A549 (cell line): ENCODE data around the gene DOCK10. TPM values are rescaled to one million over a fixed set of nuclear protein-coding genes. Genes with fewer than 3 reads are reported as not detected.

Experiments
- ATAC-seq, 2 experiments: fragments of 200-7000 bp in 1 of 2; fragments of >200 bp in 1 of 2; cut with Nextera tagmentation in 1 of 2; cut with Tn5 transposase in 1 of 2; 3 replicates each; pipeline versions ENCODE4 v1.8.0 to v1.9.1; 2018 to 2020; ENCODE audit warnings: mild to moderate bottlenecking in 1 of 2, moderate library complexity in 1 of 2
- CTCF ChIA-PET: fragments of 300-600 bp; sonication (Branson Sonifier 250); formaldehyde crosslinking; extraction: SDS; loops from one replicate; lab custom pipeline; 2021; ENCODE audit warnings: antibody characterized with exemption, inconsistent platforms; lab: Yijun Ruan, JAX
- POLR2A ChIA-PET: fragments of 350-600 bp; formaldehyde crosslinking; extraction: SDS; loops from one replicate; lab custom pipeline; 2021; ENCODE audit warnings: antibody characterized with exemption, inconsistent platforms; lab: Yijun Ruan, JAX
- DNase-seq, 2 experiments: peaks; one replicate each; pipeline versions ENCODE4 v3.0.0 to v3.0.0-alpha.2; 2011 to 2016; ENCODE audit warnings: low read depth in 1 of 2, low spot score in 1 of 2
- FAIRE-seq: peaks from 2 replicates; lab custom pipeline; 2011; peaks lifted over from hg19 to GRCh38; lab: Jason Lieb, UNC
- H3K27ac ChIP-seq, 2 experiments: fragments of >200 bp; sonication (Bioruptor Twin); formaldehyde crosslinking; 3 replicates each; pipeline ENCODE4 v1.5.1; 2016 to 2017
- H3K4me1 ChIP-seq: fragments of >200 bp; sonication (Bioruptor Twin); formaldehyde crosslinking; 3 replicates; pipeline ENCODE4 v1.6.1; 2016
- H3K4me2 ChIP-seq: fragments of >200 bp; sonication (Bioruptor Twin); formaldehyde crosslinking; 3 replicates; pipeline ENCODE4 v1.6.1; 2016
- H3K4me3 ChIP-seq: fragments of >200 bp; sonication (Bioruptor Twin); formaldehyde crosslinking; 3 replicates; pipeline ENCODE4 v1.5.1; 2016
- H3K9me3 ChIP-seq: fragments of >200 bp; sonication (Bioruptor Twin); formaldehyde crosslinking; 3 replicates; pipeline ENCODE4 v1.6.1; 2016
- CBX2 ChIP-seq: fragments of 200-600 bp; sonication (generic); IDR thresholded peaks from 2 replicates; pipeline ENCODE4 v1.6.1; 2016; ENCODE audit warnings: low read depth, mild to moderate bottlenecking, borderline replicate concordance
- CBX8 ChIP-seq: fragments of 200-600 bp; sonication (generic); IDR thresholded peaks from 2 replicates; pipeline ENCODE4 v1.6.1; 2016
- CHD2 ChIP-seq: fragments of 150-350 bp; IDR thresholded peaks from 2 replicates; pipeline ENCODE4 v1.6.1; 2014; ENCODE audit warnings: low read length; ENCODE audit not compliant: partially characterized antibody
- EHF ChIP-seq: fragments of 250-450 bp; sonication (Bioruptor Pico); IDR thresholded peaks from 2 replicates; pipeline ENCODE4 v1.5.0; 2020; ENCODE audit warnings: mild to moderate bottlenecking
- ESRRA ChIP-seq: fragments of 150-350 bp; IDR thresholded peaks from 2 replicates; pipeline ENCODE4 v1.6.1; 2014; ENCODE audit warnings: mild to moderate bottlenecking, low read length, borderline replicate concordance
- FOSB ChIP-seq: fragments of 250-450 bp; sonication (Bioruptor Pico); IDR thresholded peaks from 2 replicates; pipeline ENCODE4 v1.5.0; 2020; ENCODE audit warnings: mild to moderate bottlenecking, moderate library complexity
- GATA3 ChIP-seq: IDR thresholded peaks from 2 replicates; pipeline ENCODE4 v1.6.1; 2012; ENCODE audit warnings: borderline replicate concordance
- HEYL ChIP-seq: fragments of 250-450 bp; sonication (Bioruptor Pico); IDR thresholded peaks from 2 replicates; pipeline ENCODE4 v1.8.0; 2021; ENCODE audit warnings: mild to moderate bottlenecking, moderate library complexity
- HMGXB4 ChIP-seq: fragments of 250-450 bp; sonication (Bioruptor Pico); IDR thresholded peaks from 2 replicates; pipeline ENCODE4 v1.5.0; 2021; ENCODE audit warnings: mild to moderate bottlenecking, moderate library complexity, borderline replicate concordance
- HOXA7 ChIP-seq: fragments of 250-450 bp; sonication (Bioruptor Pico); IDR thresholded peaks from 2 replicates; pipeline ENCODE4 v1.5.0; 2020; ENCODE audit warnings: mild to moderate bottlenecking, moderate library complexity
- JUNB ChIP-seq: fragments of >200 bp; sonication (Bioruptor Twin); formaldehyde crosslinking; IDR thresholded peaks from 2 replicates; pipeline ENCODE4 v1.6.1; 2016
- KDM5A ChIP-seq: fragments of 200-600 bp; sonication (generic); IDR thresholded peaks from 2 replicates; pipeline ENCODE4 v1.6.1; 2016; ENCODE audit warnings: antibody characterized with exemption, mild to moderate bottlenecking
- MYC ChIP-seq: IDR thresholded peaks from 2 replicates; pipeline ENCODE4 v1.6.1; 2012; ENCODE audit warnings: mild to moderate bottlenecking, inconsistent platforms, low read length, improper control_type of control experiment, borderline replicate concordance
- POLR2AphosphoS2 ChIP-seq: conservative IDR thresholded peaks from 2 replicates; pipeline ENCODE4 v1.6.1; 2012; ENCODE audit warnings: low read length, improper control_type of control experiment, inconsistent platforms
- RCOR1 ChIP-seq: fragments of 150-350 bp; IDR thresholded peaks from 2 replicates; pipeline ENCODE4 v1.6.1; 2014; ENCODE audit warnings: antibody characterized with exemption, low read length, low read depth
- REST ChIP-seq: fragments of 200-600 bp; sonication (generic); IDR thresholded peaks from 2 replicates; pipeline ENCODE4 v1.6.1; 2016; ENCODE audit warnings: antibody characterized with exemption, mild to moderate bottlenecking, moderate library complexity
- RNF2 ChIP-seq: fragments of 200-600 bp; sonication (generic); IDR thresholded peaks from 2 replicates; pipeline ENCODE4 v1.6.1; 2016; ENCODE audit warnings: low read depth, mild to moderate bottlenecking, antibody characterized with exemption, moderate library complexity, borderline replicate concordance
- SREBF2 ChIP-seq: fragments of 450-650 bp; IDR thresholded peaks from 2 replicates; pipeline ENCODE4 v1.6.1; 2014; ENCODE audit warnings: mild to moderate bottlenecking, moderate library complexity
- USF2 ChIP-seq: fragments of 450-650 bp; IDR thresholded peaks from 2 replicates; pipeline ENCODE4 v1.6.1; 2014; ENCODE audit warnings: antibody characterized with exemption
- ZNF302 ChIP-seq: fragments of 250-450 bp; sonication (Bioruptor Pico); IDR thresholded peaks from 2 replicates; pipeline ENCODE4 v1.9.0; 2021; ENCODE audit warnings: inconsistent platforms, mild to moderate bottlenecking, moderate library complexity
- WGBS: methylation state at CpG from one replicate; pipeline ENCODE4 v1.1.6; 2017; ENCODE audit errors: missing lambda C conversion rate; 5-methylcytosine and 5-hydroxymethylcytosine counted together
- polyA plus RNA-seq, 4 experiments: library from polyadenylated mRNA; depleted of rRNA in 3 of 4; stranded (reverse); fragments of >200 nt; fragmentation: RNase III in 1 of 4; extraction: RNeasy Plus Mini Kit Qiagen cat#74134 plus additional on column Dnase treatment in 1 of 4; gene quantifications; 2 replicates in 3 of 4; 3 replicates in 1 of 4; pipeline ENCODE4 v1.2.3, GENCODE V29; 2011 to 2017

DOCK10 gene
- polyA plus RNA-seq, 2 of the 4 experiments (the other 2 are of a cell fraction): 43.0 to 45.3 TPM

GRCh38 chr2:224969633-224970260, 72.5 kb downstream of the DOCK10 start:
- H3K9me3 ChIP-seq: no peaks in the 10 kb centered on the region
- POLR2A ChIA-PET: no interaction called here
- WGBS: 81% methylated on average over 4 of the region's 4 CpGs
- no peak for FAIRE-seq
- H3K4me1 ChIP-seq: peaks cover 19% of the 10 kb centered on the region
- TF ChIP-seq FOSB (CRISPR knock-in tag) (no peak), JUNB (no peak), ESRRA (no peak), ZNF302 (CRISPR knock-in tag) (no peak)
- TF ChIP-seq, all 56 proteins: peak for 0
- Histone ChIP-seq H3K27ac (no peak overlapping the region), H3K4me3 (no peak overlapping the region), H3K4me2 (no peak overlapping the region)
- CTCF ChIA-PET: interaction anchor here (1.2 kb wide), 1 partner anchor 30 kb away, joined by 3 read pairs; no protein-coding TSS in a partner anchor
- ATAC-seq: no peak
- no peak for DNase-seq

GRCh38 chr2:224969095-224969494, 73.2 kb downstream of the DOCK10 start:
- Histone ChIP-seq H3K4me2 (no peak overlapping the region), H3K27ac (no peak overlapping the region), H3K9me3 (no peaks in the 10 kb centered on the region), H3K4me3 (no peak overlapping the region)
- no peak for ATAC-seq
- ChIA-PET CTCF (no interaction called here), POLR2A (no interaction called here)
- 70% methylated on average over 5 of the region's 5 CpGs for whole genome bisulfite sequencing
- DNase-seq: no peak
- no peak for TF ChIP-seq KDM5A
- TF ChIP-seq HOXA7: no peak
- TF ChIP-seq MYC: no peak
- TF ChIP-seq RCOR1: no peak
- no peak for TF ChIP-seq CHD2
- TF ChIP-seq POLR2AphosphoS2: no peak
- no peak for TF ChIP-seq HMGXB4 (CRISPR knock-in tag)
- no peak for TF ChIP-seq HEYL (CRISPR knock-in tag)
- no peak for TF ChIP-seq REST
- TF ChIP-seq, all 56 proteins: peak for 0
- peaks cover 19% of the 10 kb centered on the region for H3K4me1 ChIP-seq
- no peak for FAIRE-seq

- H3K27ac ChIP-seq: no peak overlapping the region
- no peaks in the 10 kb centered on the region for H3K9me3 ChIP-seq
- FAIRE-seq: no peak
- no peak for DNase-seq
- POLR2A ChIA-PET: no interaction called here
- no peak overlapping the region for H3K4me3 ChIP-seq
- CTCF ChIA-PET: interaction anchor here (1.3 kb wide), 1 partner anchor 34 kb away, joined by 4 read pairs; no protein-coding TSS in a partner anchor
- WGBS: 95% methylated on average over 4 of the region's 4 CpGs
- H3K4me1 ChIP-seq: peaks cover 10% of the 10 kb centered on the region; the same call in 1 of the 3 replicates
- no peak for ATAC-seq
- no peak overlapping the region for H3K4me2 ChIP-seq
- no peak for TF ChIP-seq CBX2
- TF ChIP-seq GATA3: no peak
- no peak for TF ChIP-seq RNF2
- no peak for TF ChIP-seq EHF (CRISPR knock-in tag)
- TF ChIP-seq CBX8: no peak
- TF ChIP-seq ZNF302 (CRISPR knock-in tag): no peak
- no peak for TF ChIP-seq USF2
- TF ChIP-seq SREBF2: no peak
Measured at GRCh38 chr2:224968051-224968450, 74.2 kb downstream of the DOCK10 start.
